ENCODE measurements around the gene TMEM170A. TPM values are rescaled to one million over a fixed set of nuclear protein-coding genes. Genes with fewer than 3 reads are reported as not detected.

TMEM170A gene
- total RNA-seq, 1 donor: 29.9 TPM

DNA sequence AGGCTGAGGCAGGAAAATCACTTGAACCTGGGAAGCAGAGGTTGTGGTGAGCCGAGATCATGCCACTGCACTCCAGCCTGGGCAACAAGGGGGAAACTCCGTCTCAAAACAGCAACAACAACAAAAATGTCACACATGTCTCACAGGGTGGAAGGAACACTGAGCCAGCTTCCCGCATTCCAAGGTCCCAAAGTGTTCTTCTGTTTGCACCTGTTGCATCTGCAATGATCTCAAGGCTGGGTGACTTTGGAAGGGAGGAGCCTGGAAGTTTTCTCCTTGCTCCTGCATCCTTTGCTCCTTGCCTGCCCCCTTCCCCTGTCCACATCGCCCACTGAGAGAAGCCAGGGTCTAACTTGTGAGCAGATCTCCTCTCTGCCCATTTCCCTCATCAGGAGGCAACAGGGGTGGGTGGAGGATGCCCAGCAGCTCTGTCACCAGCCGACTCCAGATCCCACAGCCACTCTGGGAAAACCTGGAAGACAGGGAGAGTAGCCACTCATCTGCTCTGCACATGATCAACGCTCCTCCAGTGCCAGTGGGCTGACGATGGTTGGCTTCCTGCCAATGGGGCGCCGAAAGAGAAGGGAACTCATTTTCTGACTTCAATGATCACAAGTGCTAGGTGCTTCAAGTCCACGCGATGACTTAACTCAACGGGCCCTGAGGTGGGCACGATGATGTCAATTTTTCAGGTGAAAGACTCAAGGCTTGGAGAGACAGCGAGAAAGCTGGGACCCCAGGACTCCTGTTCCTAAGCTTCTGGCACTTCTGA lies 18.1 kb upstream of the TMEM170A start:
- DNase-seq (ENCODE audit: low read depth in 2 of 3, low spot score in 2 of 3): no peak

DNA sequence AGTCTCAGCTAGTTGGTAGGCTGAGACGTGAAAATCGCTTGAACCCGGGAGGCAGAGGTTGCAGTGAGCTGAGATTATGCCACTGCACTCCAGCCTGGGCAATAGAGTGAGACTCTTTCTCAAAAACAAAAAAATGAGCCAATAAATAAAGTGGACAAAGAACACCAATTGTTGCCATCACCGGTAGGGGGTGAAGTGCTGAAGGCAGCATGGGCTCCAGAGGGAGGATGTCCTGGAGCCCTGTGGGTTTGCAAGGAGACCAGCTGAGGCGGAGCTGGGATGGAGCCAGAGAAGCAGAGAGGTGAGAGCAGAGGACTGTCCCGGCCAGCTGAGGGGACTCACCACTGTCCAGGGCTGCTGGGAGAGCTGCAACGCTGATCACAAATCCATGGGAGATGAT lies 17.0 kb upstream of the TMEM170A start:
- DNase-seq (ENCODE audit: low read depth in 2 of 3, low spot score in 2 of 3): no peak

DNA sequence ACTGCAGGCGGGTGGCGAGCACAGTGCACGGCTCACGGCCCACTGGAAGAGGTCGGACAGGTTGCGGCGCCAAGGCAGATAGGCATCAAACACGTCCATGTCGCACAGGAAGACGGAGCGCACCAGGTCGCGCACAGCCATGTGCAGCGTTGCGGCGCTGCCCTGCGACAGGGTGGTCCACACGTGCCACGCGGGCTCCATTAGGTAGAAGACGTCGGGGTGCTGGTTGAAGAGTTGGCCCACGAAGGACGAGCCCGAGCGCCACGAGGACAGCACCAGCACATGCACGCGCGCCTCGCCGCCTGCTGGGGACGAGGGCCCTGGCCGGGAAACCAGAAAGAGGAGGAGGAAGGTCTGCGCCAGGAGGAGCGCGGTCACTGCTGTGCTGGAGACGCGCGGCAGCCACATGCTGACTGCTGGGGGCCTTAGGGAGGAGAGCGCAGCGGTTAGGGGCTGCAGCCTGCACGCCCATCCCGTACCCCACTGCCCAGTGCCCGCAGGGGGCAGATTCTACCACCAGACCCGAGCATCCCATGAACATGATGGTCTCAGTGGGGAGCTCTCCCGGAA lies 15.0 kb upstream of the TMEM170A start:
- DNase-seq (ENCODE audit: low read depth in 2 of 3, low spot score in 2 of 3): no peak

DNA sequence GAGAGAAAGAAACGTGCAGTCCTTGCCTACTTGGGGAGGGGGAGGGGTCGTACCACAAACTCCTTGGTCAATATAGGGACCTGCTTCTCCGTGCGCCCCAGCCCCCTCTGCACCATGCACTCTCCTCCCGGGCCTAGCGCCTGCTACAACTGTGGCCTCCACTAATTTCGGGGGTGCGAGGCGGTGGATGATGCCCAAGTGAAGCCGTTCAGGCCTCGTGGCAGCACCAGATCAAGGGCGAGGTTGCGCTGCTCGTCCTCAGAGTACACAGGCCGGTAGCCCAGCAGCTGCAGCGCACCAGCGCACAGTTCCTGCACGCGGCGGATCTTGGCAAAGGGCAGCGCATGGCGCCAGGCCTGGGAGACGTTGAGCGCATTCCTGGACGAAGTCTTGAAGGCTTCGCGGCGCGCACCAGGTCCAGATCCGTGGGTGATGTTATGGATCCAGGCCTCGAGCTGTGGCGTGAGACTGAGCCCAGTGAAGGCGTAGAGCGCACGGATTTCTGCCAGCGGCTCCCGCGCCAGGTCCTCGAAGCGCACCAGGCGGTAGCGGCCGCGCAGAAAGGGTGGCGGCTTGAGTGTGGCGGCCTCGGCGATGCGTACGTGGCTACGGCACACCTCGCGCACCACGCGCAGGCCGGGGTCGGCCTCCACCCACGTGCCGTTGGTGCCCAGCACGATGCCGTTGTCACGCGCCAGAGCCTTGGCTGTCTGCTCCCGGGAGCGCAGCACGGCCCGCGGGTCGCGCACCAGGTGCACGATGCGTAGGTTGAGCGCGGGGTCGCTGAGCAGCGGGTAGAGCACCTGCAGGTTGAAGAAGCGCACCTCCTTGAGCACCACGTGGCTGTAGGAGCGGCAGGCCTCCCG lies 14.2 kb upstream of the TMEM170A start:
- DNase-seq (ENCODE audit: low read depth in 2 of 3, low spot score in 2 of 3): no peak

DNA sequence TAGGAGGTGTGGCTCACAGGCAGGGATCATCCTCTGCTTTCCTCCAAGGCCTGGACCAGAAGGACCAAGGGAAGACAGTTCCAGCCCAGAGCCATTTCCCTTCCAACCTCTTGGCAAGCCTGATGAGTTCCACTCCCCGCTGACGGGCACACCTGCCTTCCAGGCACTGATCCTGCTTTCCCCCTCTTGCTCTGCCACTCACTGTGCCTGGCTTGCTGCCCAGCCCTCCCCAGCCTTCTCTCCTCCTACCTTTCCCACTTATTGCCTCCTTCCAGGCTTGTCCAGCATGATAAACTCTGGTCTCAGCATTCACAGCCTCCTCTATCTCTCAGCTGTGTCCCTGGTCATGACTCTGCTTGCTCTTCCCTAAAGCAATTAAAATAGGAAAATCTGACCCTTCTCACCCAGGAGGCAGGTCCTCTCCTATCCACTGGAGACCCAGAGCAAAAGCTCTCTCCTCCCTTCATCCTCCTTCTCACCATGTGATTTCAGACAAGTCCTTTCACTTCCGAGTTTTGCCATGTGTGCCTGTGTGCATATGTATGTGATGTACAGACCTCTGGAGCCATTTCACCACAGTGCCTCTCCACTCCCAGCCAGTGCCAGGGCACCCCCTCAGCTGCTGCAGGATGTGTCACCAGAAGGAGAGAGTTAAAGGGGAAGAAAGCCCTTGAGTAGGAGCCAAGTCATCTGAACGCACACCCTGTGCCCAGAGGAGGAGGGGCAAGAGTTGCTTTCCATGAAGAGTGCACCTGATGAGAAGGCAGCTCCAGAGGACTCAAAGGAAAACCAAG lies 13.4 kb upstream of the TMEM170A start:
- peak in 2 of 3 donors; percentile 61 to 85 for DNase-seq (ENCODE audit: low read depth in 2 of 3, low spot score in 2 of 3)

DNA sequence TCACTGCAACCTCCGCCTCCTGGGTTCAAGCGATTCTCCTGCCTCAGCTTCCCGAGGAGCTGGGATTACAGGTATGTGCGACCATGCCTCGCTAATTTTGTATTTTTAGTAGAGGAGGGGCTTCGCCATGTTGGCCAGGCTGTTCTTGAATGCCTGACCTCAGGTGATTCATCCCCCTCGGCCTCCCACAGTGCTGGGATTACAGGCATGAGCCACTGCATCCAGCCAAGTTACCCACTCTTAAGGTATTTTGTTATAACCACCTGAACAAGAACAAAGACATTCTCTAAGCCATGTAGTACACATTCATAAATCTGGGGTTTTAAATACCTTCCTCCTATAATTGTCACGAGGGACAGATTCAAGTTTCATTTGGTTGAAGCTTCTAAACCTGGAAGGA lies 12.3 kb upstream of the TMEM170A start:
- no peak for DNase-seq (ENCODE audit: low read depth in 2 of 3, low spot score in 2 of 3)

DNA sequence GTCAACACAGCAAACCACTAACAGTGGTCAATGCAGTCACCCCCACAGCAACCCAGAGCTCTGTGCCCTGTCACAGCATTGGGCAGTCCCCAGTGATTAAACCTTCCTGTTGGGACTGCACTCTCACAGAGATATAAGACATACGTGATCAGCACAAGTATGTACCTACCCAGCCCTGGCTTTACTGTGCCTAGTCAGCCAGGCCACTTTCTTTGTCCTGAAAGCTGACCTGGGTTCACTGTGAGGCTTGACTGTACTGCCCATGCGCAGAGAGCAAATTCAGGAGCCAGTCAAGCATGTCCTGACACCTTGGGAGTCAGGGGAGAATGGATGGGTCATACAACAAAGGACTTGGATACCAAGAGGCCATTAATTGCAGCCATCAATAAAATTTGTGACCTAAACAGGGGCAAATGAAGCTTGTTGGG lies 10.9 kb upstream of the TMEM170A start:
- no peak for DNase-seq (ENCODE audit: low read depth in 2 of 3, low spot score in 2 of 3)

DNA sequence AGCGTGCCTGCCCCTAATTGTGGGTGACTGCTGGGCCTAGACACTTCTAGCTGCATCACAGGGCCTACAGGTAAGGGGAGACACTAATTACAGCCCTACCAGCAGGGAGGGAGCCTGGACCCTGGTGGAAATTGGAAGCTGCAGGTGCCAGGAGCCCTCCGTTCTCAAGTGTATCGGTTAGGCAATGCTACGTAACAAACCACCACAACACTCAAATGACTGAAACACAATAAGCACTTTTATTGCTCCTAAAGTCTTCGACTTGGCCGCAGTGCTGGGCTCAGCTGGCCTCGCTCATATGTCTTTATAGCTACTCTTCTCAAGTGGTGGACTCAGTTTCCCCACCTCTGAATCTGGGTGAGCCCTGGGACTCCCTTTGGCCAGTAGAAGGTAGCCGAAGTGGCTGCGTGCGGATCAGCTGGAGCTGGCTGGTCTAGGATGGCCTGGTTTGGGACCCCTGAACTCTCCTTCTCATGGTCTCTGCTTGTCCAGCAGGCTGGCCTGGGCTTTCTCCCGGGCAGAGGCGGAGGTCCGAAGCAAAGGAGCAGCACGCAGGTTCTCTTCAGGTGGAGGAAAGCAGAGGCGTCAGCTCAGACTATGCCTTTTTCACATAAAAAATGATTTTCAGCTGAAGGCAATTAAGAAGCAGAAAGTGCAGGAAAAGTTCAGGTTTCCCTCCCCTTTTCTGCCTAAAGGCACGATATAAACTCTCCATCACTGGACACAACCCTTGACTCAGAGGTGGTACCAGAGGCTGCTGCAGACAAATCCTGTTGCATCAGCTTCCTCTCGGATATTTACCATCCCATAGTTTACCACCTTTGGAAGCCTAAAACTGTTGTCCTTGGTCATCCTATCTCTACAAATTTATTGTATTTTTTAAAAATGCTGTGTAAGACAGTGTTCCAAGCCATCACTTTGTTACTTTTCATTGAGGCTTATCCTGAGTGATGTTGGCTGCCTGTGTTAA lies 8.7 kb upstream of the TMEM170A start:
- no peak for DNase-seq (ENCODE audit: low read depth in 2 of 3, low spot score in 2 of 3)

DNA sequence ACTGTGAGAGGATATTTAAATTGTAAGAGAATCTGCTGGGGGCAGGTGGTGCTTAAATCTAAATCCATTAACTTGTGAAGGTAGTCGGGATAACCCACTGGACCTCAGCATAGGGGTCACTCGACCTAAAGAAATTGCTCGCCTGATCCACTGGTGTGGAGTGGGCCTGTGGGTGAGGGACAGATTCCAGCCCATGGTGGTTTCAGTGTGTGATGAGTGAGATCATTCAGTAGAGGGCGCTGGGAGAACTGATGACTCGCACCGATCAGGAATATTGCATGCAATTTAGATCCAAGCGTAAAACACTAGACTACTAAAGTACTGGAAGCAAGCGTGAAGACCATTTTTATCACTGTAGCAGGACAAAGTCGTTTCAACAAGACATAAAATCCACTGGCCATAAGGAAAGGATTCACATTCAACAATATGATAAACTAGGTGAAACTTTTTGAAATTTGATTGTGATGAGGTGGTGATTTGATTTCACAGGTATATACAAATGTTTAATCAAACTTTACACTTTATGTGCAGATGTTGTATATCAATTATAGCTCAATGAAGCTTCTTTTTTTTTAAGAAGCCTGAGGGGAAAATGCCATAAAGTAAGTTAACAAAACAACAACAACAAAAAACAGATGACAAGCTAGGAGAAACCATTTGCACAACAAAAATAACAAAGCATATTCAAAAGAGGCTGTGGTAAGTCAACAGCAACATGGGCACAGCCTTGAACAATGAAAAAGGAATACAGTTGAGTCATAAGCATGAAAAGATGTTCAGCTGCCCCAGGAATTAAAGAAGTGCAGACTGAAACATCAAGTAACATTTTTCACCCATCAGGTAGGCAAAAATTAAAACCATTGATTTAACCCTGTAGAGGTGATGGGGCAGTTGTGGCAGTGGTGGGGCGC lies 7.5 kb upstream of the TMEM170A start:
- DNase-seq (ENCODE audit: low read depth in 2 of 3, low spot score in 2 of 3): peak in 2 of 3 donors; percentile 37 to 58

DNA sequence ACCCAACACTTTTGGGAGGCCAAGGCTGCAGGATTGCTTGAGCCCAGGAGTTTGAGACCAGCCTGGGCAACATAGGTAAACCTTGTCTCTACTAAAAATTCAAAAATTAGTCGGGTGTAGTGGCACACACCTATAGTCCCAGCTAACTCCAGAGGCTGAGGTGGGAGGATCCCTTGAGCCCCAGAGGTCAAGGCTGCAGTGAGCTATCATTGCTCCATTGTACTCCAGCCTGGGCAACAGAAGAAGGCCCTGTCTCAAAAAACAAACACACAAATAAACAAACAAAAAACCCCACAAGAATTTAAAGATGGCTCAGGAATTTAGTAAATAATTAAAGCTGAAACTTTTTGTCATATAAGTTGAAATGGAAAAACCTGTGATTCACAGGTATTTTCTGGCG lies 2.3 kb upstream of the TMEM170A start:
- no peak for DNase-seq (ENCODE audit: low read depth in 2 of 3, low spot score in 2 of 3)

DNA sequence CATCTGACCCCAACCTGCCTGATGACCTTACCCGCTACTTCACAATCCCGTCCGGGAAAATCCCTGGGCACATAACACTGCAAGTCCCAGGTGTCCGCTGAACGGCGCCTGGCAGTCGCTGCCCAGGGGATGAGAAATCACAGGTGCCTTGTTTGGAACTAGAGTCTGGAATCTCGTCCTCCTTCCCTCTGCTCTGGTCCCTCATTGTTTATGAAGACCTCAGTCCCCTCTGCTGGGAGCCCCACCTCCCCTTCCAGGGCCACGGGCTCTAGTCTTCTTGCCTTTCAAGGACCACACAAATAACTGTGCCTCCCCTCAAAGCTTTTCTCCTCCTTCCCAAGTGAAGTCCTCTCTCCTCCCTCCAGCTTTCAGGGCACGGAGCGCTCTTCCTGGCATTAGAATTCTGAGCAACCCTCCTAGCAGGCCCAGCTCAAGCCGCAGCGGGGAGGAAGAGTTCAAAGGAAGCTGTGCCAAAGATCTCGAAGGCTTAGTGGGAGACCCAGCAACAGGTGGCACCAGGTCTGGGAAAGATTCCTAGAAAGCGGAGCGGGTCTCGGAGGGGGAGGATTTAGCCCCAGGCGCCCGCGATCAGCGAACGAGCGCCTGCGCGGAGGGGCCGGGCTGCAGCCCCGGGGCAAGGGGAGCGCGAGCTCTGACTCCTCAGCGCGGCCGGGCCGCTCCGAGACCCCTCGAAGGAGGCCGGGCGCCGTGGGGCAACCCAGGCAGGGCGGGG lies 934 bp downstream of the TMEM170A start:
- peak in 1 of 3 donors; percentile 10 for DNase-seq (ENCODE audit: low read depth in 2 of 3, low spot score in 2 of 3)

DNA sequence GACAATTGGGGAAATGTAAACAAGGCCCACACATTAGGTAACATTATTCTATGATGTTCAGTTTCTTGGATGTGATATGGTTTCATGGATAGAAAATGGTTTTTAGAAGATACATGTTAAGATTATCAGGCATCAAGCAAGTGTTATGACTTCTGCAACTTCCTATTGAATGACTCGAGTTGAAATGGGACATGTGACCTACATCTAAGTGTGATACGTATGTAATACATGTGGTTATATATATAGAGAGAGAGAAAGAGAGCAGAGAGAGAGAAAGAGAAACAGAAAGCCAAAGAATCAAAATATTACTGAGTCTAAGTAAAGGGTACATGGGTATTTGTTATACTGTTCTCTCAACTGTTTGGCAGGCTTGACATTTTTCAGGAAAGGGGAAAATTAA lies 1.7 kb downstream of the TMEM170A start:
- DNase-seq (ENCODE audit: low read depth in 2 of 3, low spot score in 2 of 3): peak in 2 of 3 donors; percentile 20 to 33

DNA sequence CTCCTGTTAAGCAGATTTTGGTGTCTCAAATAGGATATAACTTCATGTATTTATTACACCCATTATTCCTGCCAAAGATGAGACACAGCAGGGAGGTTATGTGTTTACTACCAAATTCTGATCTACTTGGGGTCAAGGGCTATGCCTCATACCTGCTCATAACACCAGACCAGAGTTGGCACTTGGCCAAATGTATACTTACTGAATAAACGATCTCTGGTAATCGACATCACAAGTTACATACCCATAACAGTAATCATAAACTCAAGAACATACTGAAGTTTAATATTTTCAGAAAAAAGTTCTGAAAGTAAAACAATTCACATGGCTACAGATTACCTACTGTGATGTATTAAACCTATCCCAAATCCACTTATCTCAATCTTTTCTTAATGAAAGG lies 2.9 kb downstream of the TMEM170A start:
- no peak for DNase-seq (ENCODE audit: low read depth in 2 of 3, low spot score in 2 of 3)

DNA sequence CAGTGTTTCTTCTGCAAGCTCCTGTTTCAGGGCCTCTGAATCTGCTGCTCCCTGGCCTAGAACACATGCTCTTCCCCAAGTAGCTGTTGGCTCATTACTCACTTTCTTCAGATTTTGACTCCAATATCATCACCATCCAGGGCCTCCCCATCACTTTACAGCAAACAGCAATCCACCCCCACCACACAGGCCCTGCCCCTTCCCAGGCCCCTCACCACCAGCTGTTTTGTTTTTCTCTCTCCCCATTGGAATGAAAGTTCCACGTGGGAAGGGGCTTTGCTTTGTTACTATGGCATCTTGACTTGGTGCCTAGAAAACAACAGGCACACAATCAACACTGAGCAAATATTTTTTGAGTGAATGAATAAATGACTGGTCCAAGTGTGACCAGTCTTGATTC lies 4.0 kb downstream of the TMEM170A start:
- no peak for DNase-seq (ENCODE audit: low read depth in 2 of 3, low spot score in 2 of 3)

DNA sequence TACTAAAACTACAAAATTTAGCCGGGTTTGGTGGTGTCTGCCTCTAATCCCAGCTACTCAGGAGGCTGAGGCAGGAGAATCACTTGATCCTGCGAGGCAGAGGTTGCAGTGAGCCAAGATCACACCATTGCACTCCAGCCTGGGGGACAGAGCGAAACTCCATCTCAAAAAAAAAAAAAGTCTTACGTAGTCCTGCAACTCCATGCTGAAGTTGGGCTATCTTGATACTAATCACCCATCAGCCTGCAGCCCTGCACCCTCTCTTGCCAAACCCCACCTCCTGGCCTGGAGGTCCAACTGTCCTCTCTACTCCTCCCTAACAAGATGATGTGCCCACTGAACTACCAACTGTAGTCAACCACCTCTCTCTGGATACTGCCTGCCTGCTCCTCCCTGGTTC lies 4.8 kb downstream of the TMEM170A start:
- no peak for DNase-seq (ENCODE audit: low read depth in 2 of 3, low spot score in 2 of 3)

DNA sequence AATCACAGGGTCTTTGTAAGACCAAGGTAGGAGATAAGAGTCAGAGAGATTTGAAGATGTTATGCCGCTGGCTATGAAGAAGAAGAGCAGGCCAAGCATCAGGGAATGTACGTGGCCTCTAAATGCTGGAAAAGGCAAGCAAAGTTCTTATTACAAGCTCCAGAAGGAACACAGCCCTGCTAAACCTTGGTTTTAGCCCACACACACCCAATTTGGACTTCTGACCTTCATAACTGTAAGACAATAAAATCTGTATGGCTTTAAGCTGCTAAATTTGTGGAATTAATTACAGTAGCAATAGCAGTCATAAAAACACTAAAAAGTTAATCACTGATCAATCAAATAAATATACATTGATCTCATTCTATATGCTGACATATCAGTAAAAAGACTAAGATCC lies 6.0 kb downstream of the TMEM170A start:
- no peak for DNase-seq (ENCODE audit: low read depth in 2 of 3, low spot score in 2 of 3)

DNA sequence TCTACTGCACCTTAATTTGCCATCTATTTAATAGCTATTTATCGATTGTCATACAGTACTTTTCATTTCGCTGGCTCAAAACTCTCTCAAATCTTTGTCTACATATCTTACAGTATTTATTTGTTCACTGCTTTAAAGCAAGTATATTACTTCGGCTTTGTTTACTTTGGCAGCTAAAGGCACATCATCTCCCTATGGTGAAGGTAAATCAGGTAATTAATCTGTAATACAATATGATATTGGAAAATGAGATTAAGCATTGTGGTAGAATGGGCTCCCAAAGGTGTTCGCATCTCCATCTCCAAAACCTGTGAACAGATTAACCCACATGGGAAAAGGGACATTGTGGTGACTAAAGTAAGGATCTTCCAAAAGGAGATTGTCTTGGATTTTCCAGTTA lies 6.5 kb downstream of the TMEM170A start:
- DNase-seq (ENCODE audit: low read depth in 2 of 3, low spot score in 2 of 3): no peak

DNA sequence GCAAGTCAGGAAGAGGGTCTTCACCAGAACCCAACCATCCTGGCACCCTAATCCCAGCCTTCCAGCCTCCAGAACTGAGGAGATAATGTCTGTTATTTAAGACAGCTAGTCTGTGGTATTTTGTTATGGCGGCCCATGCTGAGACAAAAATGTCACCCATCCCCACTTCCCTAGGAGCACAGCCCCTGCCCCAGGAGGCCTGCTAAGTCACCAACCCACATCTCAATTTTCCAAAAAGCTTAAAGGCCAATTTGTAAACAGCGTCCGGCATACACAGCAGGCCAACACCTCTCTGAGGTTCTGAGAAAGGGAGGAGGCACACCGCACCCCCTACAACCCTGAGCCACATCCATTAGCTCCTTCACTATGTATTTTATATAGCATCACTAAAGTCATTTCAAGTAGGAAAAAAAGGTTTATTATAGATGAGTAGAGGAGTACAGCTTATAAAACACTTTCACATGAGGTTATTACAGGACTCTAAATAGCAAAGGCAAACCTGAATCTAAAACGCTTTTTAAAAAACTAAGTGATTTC lies 6.9 kb downstream of the TMEM170A start:
- no peak for DNase-seq (ENCODE audit: low read depth in 2 of 3, low spot score in 2 of 3)
